AG04450 (cell line): ENCODE data around the gene KRTAP10-7. TPM values are rescaled to one million over a fixed set of nuclear protein-coding genes. Genes with fewer than 3 reads are reported as not detected.

Experiments
- CTCF ChIA-PET: fragments of 300-600, 350-600 bp; formaldehyde crosslinking; extraction: SDS; loops from one replicate; lab custom pipeline; 2022; ENCODE audit warnings: antibody characterized with exemption, inconsistent platforms; lab: Charles Lee
- POLR2A ChIA-PET: fragments of 350-600 bp; formaldehyde crosslinking; extraction: SDS; loops from one replicate; lab custom pipeline; 2021; ENCODE audit warnings: antibody characterized with exemption, inconsistent platforms; lab: Yijun Ruan, JAX
- DNase-seq: peaks from one replicate; pipeline ENCODE4 v3.0.0-alpha.2; 2011; ENCODE audit warnings: low read depth, low spot score
- H3K27ac ChIP-seq: one replicate; pipeline ENCODE4 v1.5.1; 2012; ENCODE audit warnings: low read depth, low read length, control low read depth
- H3K27me3 ChIP-seq: one replicate; pipeline ENCODE4 v1.6.0; 2012; ENCODE audit warnings: low read length; ENCODE audit not compliant: control insufficient read depth, insufficient read depth
- H3K4me3 ChIP-seq: 2 replicates; pipeline ENCODE4 v1.5.1; 2011; ENCODE audit warnings: mild to moderate bottlenecking, low read depth, low read length, control low read depth
- H3K9me3 ChIP-seq: 2 replicates; pipeline ENCODE4 v1.5.1; 2012; ENCODE audit warnings: low read length; ENCODE audit not compliant: control insufficient read depth, insufficient read depth
- CTCF ChIP-seq: IDR thresholded peaks from 2 replicates; pipeline ENCODE4 v1.5.1; 2011; ENCODE audit warnings: low read depth, low read length, control low read depth, inconsistent platforms
- polyA plus RNA-seq: library from polyadenylated mRNA; depleted of rRNA; stranded (reverse); fragments of >200 nt; gene quantifications from 2 replicates; pipeline ENCODE4 v1.2.3, GENCODE V29; 2011

KRTAP10-7 gene
- polyA plus RNA-seq, 1 experiment: not detected

DNA sequence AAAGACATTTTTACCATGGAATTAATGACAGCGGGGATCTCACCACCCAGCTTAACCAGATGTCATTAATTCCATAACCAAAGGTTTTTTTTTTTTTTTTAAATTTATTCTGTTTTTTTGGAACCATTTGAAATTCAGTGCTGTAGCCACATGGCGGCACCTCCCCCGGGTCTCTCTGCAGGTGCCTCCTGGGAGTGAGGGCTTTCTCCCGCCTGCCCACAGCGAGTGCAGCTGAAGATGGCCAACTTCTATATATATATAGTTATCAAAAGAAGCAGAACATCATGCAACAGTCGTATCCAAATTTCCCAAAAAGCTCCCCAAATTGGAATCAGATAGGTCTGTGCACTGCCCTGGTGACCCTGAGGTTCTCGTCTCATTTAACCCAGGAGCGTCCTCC, 15.1 kb downstream of the KRTAP10-7 start:
- TF ChIP-seq CTCF: no peak
- Histone ChIP-seq H3K9me3 (peaks cover 54% of the 10 kb centered on the region), H3K27me3 (no peaks in the 10 kb centered on the region), H3K27ac (no peak overlapping the region), H3K4me3 (no peak overlapping the region)
- ChIA-PET POLR2A (no interaction called here), CTCF (no interaction called here)
- DNase-seq: no peak

- no peak for TF ChIP-seq CTCF
- POLR2A ChIA-PET: no interaction called here
- Histone ChIP-seq H3K27me3 (no peaks in the 10 kb centered on the region), H3K4me3 (no peak overlapping the region), H3K27ac (no peak overlapping the region), H3K9me3 (peaks cover 54% of the 10 kb centered on the region)
- CTCF ChIA-PET: no interaction called here
- DNase-seq: no peak
Observed at GRCh38 chr21:44615911-44616590, 15.7 kb downstream of the KRTAP10-7 start.

GRCh38 chr21:44616591-44616926, 16.2 kb downstream of the KRTAP10-7 start:
- TF ChIP-seq CTCF: no peak

GRCh38 chr21:44617071-44617501, 16.7 kb downstream of the KRTAP10-7 start:
- POLR2A ChIA-PET: no interaction called here
- peaks cover 47% of the 10 kb centered on the region for H3K9me3 ChIP-seq
- CTCF ChIA-PET: no interaction called here

More at GRCh38 chr21:44616591-44616926, 16.2 kb downstream of the KRTAP10-7 start:
- Histone ChIP-seq H3K27me3 (no peaks in the 10 kb centered on the region), H3K4me3 (no peak overlapping the region), H3K9me3 (peaks cover 51% of the 10 kb centered on the region), H3K27ac (no peak overlapping the region)
- ChIA-PET CTCF (no interaction called here), POLR2A (no interaction called here)
- DNase-seq: no peak

More at GRCh38 chr21:44617071-44617501, 16.7 kb downstream of the KRTAP10-7 start:
- H3K4me3 ChIP-seq: no peak overlapping the region
- DNase-seq: no peak
- no peak overlapping the region for H3K27ac ChIP-seq
- no peak for TF ChIP-seq CTCF
- H3K27me3 ChIP-seq: no peaks in the 10 kb centered on the region
